HG02938 (cell line): ENCODE results near the gene ITPK1.

Experiments
- ATAC-seq: cut with Tn5 transposase; IDR thresholded peaks from one replicate; pipeline ENCODE4 v1.9.1; 2021; ENCODE audit warnings: mild to moderate bottlenecking, moderate library complexity; ENCODE audit not compliant: unreplicated experiment

ITPK1 gene

GRCh38 chr14:93045965-93046704 lies 69.6 kb downstream of the ITPK1 start:
- ATAC-seq, result no peak

GRCh38 chr14:93045211-93045674 lies 70.5 kb downstream of the ITPK1 start:
- ATAC-seq, result no peak

GRCh38 chr14:93044556-93044955 lies 71.2 kb downstream of the ITPK1 start:
- ATAC-seq, result no peak

- ATAC-seq, result no peak
Measured at GRCh38 chr14:93044121-93044520, 71.6 kb downstream of the ITPK1 start.

GRCh38 chr14:93042968-93043940 lies 72.5 kb downstream of the ITPK1 start:
- no peak for ATAC-seq

GRCh38 chr14:93041830-93042229 lies 73.9 kb downstream of the ITPK1 start:
- no peak for ATAC-seq

- ATAC-seq, result no peak
Measured at GRCh38 chr14:93040982-93041381, 74.7 kb downstream of the ITPK1 start.

GRCh38 chr14:93040443-93040842 lies 75.3 kb downstream of the ITPK1 start:
- no peak for ATAC-seq

- ATAC-seq, result no peak
Measured at GRCh38 chr14:93039649-93040315, 75.9 kb downstream of the ITPK1 start.

- ATAC-seq, result no peak
Measured at GRCh38 chr14:93037351-93037750, 78.4 kb downstream of the ITPK1 start.

- no peak for ATAC-seq
Measured at GRCh38 chr14:93036652-93037345, 78.9 kb downstream of the ITPK1 start.

- no peak for ATAC-seq
Measured at GRCh38 chr14:93035917-93036651, 79.6 kb downstream of the ITPK1 start.

- ATAC-seq, result no peak
Measured at GRCh38 chr14:93035585-93035916, 80.2 kb downstream of the ITPK1 start.

GRCh38 chr14:93034671-93034994 lies 81.1 kb downstream of the ITPK1 start:
- no peak for ATAC-seq

GRCh38 chr14:93033983-93034670 lies 81.6 kb downstream of the ITPK1 start:
- peak; percentile 57 for ATAC-seq

- no peak for ATAC-seq
Measured at GRCh38 chr14:93033084-93033982, 82.4 kb downstream of the ITPK1 start.

- ATAC-seq, result no peak
Measured at GRCh38 chr14:93032421-93032936, 83.2 kb downstream of the ITPK1 start.

GRCh38 chr14:93031505-93032315 lies 84.0 kb downstream of the ITPK1 start:
- ATAC-seq, result no peak
